TTC549 (cell line): ENCODE data around the gene C11orf52.
"Not testable (repeated sequence)": the region's sequence is repeated elsewhere in the genome, so short reads cannot be mapped to it uniquely, and the experiment has no call there.

Experiments
- FAIRE-seq: peaks from 2 replicates; lab custom pipeline; 2012; peaks lifted over from hg19 to GRCh38; lab: Jason Lieb, UNC

The C11orf52 gene

DNA sequence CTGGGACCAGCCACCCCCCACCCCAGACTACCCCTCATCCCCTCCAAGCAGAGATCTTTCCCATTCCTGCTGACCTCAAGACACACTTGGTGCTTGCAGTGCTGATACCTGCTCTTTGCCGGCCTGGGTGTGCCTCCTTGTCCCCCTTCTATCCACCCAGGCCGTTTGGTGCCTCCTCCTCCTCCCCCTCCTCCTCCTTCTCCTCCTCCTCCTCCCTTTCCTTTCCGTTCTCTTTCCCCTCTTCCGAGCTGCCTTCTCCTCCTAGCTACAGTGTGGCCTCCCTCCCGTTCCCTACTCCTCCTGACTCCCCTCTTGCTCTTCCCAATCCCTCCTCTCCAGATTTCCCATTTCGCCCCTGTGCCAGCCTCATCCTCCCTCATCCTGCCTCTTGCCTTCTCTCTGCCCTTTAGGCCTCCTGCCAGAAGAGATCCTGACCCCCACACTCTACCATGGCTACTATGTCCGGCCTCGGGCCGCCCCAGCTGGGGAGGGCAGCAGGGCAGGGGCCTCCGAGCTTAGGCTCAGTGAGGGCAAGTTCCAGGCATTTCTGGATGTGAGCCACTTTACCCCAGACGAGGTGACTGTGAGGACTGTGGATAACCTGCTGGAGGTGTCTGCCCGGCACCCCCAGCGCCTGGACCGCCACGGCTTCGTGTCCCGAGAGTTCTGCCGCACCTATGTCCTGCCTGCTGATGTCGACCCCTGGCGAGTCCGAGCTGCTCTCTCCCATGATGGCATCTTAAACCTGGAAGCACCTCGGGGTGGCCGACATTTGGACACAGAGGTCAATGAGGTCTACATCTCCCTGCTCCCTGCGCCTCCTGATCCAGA, 5.5 kb upstream of the C11orf52 start:
- no peak for FAIRE-seq

DNA sequence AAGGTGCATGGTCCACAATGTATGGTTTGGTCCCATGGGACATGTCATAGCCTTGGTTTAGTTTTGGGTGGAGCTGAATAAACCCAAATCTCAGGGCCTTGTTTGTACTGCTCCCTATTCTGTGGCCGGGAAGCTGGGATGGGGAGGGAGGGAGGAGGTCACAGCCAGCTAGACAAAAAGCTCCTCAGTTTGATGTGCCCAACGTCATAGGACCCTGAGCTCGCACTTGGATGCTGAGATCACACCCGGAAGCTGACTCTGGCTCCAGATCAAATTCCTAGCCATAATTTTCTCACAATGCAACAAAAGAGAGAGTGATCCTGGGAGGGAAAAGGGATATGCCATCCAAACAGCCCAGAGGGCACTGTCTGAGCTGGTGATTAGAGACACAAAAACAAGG, 4.7 kb upstream of the C11orf52 start:
- no peak for FAIRE-seq

- no peak for FAIRE-seq
These were observed 1.9 kb upstream of the C11orf52 start for GRCh38 chr11:111916768-111917167.

GRCh38 chr11:111917312-111917711, 1.4 kb upstream of the C11orf52 start:
- no peak for FAIRE-seq

- FAIRE-seq, result no peak
These were observed 925 bp upstream of the C11orf52 start for GRCh38 chr11:111917788-111918187.

DNA sequence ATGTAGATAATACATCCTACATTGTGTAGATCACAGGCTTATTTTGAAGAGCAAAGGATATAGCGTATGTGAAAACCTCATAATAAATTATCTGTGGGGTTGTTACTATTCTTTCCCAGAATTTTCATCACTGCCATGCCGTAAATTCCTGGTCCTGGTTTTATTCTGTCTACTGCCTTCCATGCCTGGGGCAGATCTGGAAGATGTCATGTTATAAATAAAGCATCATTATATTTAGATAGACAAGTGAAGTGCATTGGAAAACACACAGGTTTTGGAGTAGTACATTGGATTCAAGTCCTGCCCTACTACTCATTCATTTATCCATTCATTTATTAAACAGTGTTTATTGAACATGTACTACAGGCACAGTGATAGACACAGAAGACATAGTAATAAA, 2.2 kb downstream of the C11orf52 start:
- no peak for FAIRE-seq

DNA sequence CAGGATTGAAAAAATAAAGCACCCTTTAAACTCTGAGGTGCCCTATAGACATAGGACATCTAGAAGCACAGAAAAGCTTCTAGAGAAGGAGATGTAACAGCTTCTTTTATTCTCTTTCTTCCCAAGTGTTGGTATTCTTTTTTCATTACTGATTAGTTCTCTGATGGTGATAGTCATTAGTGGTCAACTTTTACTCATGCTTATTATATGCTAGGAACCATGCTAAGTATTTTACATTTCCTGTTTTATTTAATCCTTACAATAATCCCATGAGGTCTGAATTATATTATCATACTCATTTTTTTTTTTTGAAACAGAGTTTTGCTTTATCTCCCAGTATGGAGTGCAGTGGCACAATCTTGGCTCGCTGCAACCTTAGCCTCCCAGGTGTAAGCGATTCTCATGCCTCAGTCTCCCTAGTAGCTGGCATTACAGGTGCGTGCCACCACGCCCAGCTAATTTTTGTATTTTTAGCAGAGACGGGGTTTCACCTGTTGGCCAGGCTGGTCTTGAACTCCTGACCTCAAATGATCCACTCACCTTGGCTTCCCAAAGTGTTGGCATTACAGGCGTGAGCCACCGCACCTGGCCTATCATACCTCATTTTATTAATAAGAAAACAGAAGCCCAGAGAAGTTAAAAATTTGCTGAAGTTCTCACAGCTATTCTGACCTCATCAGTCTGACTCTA, 3.0 kb downstream of the C11orf52 start:
- FAIRE-seq, result no peak

GRCh38 chr11:111922803-111923202, 4.1 kb downstream of the C11orf52 start:
- no peak for FAIRE-seq

- no peak for FAIRE-seq
These were observed 4.7 kb downstream of the C11orf52 start for GRCh38 chr11:111923351-111923788.

DNA sequence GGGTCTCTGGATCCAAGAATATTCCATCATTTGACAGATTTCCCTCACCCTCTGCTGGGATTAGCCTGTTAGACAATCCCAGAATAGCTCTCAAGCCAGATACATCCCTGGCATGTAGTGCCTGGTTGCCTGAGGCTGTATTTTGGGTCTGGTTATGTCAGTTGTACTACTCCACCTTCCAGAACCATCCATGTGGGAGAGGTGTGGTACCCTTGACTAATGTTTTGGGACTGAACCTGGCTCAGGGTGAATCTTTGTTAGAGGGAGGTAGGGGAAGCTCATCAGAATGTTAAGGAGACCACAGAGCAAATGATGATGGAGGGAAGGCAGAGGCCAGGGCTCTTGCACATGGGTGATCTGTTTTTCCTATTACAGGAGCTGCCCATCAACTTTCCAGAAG, 5.2 kb downstream of the C11orf52 start:
- no peak for FAIRE-seq

GRCh38 chr11:111925953-111926352, 7.2 kb downstream of the C11orf52 start:
- FAIRE-seq, result no peak

DNA sequence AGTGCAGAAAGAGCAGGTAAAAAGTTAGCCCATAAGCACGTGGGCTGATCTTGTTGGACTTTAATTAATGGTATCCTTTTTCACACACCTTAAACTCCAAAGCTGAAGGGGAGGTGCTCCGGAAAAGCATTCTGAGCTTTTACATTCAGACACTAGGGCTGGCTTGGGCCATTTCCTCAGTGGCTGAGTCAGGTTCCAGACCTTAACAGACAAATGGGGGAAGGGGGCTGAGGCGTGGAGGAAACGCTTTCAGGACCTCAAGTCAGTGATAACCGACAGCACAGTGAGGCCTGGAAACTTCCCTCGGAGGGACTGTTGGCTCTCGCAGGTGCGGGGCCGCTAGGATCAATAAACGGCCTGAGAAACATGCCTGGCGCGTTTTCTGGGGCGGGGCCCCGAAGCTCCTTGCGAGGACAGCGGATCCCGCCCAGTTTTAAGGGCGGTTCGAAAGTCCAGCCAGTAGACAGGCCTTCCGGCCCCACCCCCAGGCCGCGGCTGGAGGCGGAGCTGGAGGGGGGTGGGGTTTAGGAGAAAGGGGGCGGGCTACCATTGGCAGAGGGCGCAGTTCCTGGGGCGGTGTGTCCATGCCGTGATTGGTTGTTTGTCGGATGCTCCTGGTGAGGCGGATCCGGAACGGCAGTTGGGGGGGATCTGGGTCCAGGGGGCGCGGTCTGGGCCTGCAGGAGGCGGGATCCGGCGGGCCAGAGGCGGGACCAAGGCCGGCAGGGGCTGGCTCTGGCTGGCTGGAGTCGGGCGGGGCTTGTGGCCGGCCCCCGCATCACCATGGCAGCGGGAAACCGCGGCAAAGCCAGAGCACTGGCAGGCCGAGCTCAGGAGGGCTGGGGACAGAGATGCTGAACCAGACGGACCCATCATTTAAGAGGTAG, 8.0 kb downstream of the C11orf52 start:
- FAIRE-seq, result peak; percentile 43

- no peak for FAIRE-seq
These were observed 11.8 kb downstream of the C11orf52 start for GRCh38 chr11:111930472-111930871.

DNA sequence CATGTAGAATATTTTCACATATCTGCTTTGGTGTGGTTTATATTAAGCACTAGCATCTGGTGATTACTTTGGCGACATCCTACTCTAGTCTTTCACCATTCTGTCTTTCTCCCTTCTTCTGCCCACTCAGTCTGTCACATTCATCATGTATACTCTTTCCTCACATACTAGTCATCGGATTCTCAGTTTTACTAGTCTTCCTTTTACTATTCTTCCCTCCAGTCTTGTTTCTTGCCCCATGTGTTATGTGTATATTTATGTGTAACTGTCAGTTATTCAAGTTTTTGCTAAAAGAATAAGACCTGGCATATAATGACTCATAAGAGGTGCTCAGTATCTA, 13.9 kb downstream of the C11orf52 start:
- FAIRE-seq, result no peak

GRCh38 chr11:111933176-111933575, 14.5 kb downstream of the C11orf52 start:
- FAIRE-seq, result not testable (repeated sequence)

DNA sequence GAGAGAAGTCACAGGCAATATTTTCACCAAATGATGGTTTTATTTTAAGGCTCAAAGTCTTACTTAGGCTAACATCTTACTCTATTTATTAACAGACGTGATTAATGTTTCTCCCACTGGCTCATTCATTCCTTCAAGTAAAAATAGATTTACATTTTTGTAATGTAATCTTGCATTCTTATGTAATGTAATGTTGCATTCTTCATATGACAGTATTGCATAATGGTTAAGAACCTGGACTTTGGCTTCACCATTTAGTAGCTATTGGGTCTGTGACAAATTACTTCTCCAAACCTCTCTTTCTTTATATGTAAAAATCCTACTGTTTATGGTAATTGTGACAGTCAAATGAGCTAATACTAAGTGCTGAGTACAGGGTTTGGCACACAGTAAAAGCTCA, 15.2 kb downstream of the C11orf52 start:
- no peak for FAIRE-seq

- FAIRE-seq, result no peak
These were observed 15.6 kb downstream of the C11orf52 start for GRCh38 chr11:111934306-111934705.

GRCh38 chr11:111935317-111936039, 16.8 kb downstream of the C11orf52 start:
- FAIRE-seq, result no peak

DNA sequence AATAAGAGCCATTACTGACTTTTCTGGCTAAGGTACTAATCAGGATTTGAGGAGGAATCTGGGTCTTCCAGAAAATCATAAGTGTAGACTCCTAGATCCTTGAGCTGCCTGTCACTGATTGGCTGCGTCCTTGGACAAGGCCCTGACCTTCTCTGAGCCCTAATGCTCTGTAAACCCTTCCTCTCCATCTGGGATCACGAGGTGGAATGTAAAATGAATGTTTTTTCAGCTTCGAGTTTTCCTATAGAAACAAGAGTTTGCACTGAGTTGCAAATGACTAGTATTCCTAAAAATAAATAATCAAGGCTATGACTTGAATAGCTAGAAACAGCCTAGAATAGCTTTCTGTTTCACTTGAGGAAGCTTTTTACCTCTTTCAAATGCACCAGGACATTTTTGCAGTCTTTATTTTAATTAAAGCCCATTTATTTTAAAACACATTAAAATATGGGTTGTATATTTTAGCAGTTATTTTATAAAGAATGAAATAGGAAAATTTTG, 17.4 kb downstream of the C11orf52 start:
- FAIRE-seq, result no peak

DNA sequence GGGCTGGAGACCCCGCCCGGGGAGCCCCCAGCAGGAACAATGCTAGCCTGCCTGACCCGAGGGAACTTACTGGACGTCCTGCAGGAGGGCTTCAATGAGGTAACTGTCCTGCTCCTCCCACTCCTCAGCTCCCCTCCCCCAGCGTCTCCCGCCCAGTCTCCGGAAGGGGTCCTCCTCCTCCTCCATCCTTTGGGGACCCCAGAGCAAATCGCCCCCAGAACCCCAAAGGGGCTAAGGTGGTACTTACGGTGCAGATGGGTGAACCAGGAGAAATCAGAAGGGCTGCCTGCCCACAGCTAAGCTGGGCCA, 18.7 kb downstream of the C11orf52 start:
- FAIRE-seq, result no peak

DNA sequence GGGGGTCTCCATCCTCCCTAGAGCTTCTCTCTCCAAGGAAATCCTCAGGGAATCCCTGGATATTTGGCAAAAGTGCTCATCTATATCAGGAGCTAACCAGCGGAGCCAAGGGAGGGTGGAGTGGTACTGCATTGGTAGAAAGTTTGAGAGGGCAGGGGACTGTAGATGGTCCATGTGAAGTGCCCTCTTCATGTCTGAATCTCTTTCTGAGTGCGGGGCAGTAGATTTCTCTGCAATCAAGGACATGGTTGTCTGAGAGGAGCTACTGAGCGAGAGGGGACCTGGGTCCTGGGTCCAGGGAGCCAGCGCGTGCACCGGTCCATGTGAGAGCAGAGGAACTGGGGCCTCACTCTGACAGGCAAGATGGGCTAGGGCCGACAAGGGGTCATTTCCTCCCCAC, 19.1 kb downstream of the C11orf52 start:
- no peak for FAIRE-seq

- no peak for FAIRE-seq
These were observed 20.0 kb downstream of the C11orf52 start for GRCh38 chr11:111938687-111939160.
